ENCODE results near the gene HELB.

DNA sequence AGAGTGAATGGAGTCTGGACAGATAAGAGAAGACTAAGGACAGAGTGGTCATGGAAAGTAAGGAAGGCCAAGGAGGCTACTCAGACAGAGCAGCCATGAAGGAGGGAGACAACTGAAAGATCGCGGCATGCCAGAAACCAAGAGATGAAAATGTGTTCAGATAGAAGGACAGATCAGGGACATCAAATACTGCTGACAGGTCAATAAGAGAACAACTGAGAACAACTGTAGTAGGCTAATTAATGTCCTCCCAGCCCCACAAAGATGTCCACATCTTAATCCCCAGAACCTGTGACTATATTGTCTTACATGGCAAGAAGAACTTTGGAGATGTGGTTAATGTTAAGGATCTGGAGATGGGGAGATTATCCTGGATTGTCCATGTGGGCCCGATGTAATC lies 15.0 kb upstream of the HELB start:
- TF ChIP-seq HDAC2 (IDR thresholded peaks at IDR 0.05; ENCODE audit: borderline replicate concordance in 1 of 2, low read depth in 2 of 2, low read length in 2 of 2) (no peak), SIN3A (conservative IDR thresholded peaks at IDR 0.05 in 1 of 2, IDR thresholded peaks at IDR 0.05 in 1 of 2; ENCODE audit: low read depth in 1 of 2, low read length in 2 of 2) (no peak), TAF1 (IDR thresholded peaks at IDR 0.05; ENCODE audit: low read depth, low read length) (no peak), POLR2A (IDR thresholded peaks at IDR 0.05; ENCODE audit: control extremely low read depth in 1 of 2, low read depth in 2 of 2, low read length in 2 of 2) (no peak), EP300 (IDR thresholded peaks at IDR 0.05; ENCODE audit: borderline replicate concordance in 1 of 2, low read depth in 2 of 2, low read length in 2 of 2) (no peak), SP2 (IDR thresholded peaks at IDR 0.05; ENCODE audit: low read length) (no peak), POLR2AphosphoS5 (IDR thresholded peaks at IDR 0.05; ENCODE audit: low read depth, low read length) (no peak), ASH2L (IDR thresholded peaks at IDR 0.05; ENCODE audit: low read length) (no peak), SRF (IDR thresholded peaks at IDR 0.05; ENCODE audit: low read depth, low read length) (no peak), BRCA1 (IDR thresholded peaks at IDR 0.05; ENCODE audit: low read depth, low read length) (no peak)
- TF ChIP-seq, protein P1, sequence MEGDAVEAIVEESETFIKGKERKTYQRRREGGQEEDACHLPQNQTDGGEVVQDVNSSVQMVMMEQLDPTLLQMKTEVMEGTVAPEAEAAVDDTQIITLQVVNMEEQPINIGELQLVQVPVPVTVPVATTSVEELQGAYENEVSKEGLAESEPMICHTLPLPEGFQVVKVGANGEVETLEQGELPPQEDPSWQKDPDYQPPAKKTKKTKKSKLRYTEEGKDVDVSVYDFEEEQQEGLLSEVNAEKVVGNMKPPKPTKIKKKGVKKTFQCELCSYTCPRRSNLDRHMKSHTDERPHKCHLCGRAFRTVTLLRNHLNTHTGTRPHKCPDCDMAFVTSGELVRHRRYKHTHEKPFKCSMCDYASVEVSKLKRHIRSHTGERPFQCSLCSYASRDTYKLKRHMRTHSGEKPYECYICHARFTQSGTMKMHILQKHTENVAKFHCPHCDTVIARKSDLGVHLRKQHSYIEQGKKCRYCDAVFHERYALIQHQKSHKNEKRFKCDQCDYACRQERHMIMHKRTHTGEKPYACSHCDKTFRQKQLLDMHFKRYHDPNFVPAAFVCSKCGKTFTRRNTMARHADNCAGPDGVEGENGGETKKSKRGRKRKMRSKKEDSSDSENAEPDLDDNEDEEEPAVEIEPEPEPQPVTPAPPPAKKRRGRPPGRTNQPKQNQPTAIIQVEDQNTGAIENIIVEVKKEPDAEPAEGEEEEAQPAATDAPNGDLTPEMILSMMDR (IDR thresholded peaks at IDR 0.05; ENCODE audit: control extremely low read depth in 1 of 3, insufficient read depth in 1 of 3, low read depth in 1 of 3, low read length in 3 of 3): no peak
